Loucy (cell line): ENCODE data around the gene ZNF682.

Source experiments
- H2AFZ ChIP-seq: fragments of 200-600 bp; sonication (generic); 2 replicates; pipeline ENCODE4 v1.6.0; 2016; ENCODE audit warnings: antibody characterized with exemption, mild to moderate bottlenecking, low read length, moderate library complexity
- H3F3A ChIP-seq: fragments of 200-600 bp; 2 replicates; pipeline ENCODE4 v1.6.0; 2016; ENCODE audit warnings: antibody characterized with exemption, low read depth, mild to moderate bottlenecking
- H3K27me3 ChIP-seq: fragments of 200-600 bp; sonication (generic); 2 replicates; pipeline ENCODE4 v1.6.1; 2014; ENCODE audit warnings: low read length, mild to moderate bottlenecking; ENCODE audit not compliant: insufficient read depth, poor library complexity, severe bottlenecking
- H3K36me3 ChIP-seq: fragments of 200-600 bp; sonication (generic); 2 replicates; pipeline ENCODE4 v1.6.1; 2016; ENCODE audit warnings: low read length; ENCODE audit not compliant: insufficient read depth
- H3K4me1 ChIP-seq: fragments of 200-600 bp; sonication (generic); 2 replicates; pipeline ENCODE4 v1.5.1; 2014; ENCODE audit warnings: low read length, mild to moderate bottlenecking; ENCODE audit not compliant: insufficient read depth, poor library complexity, severe bottlenecking
- H3K4me2 ChIP-seq: fragments of 200-600 bp; sonication (generic); 2 replicates; pipeline ENCODE4 v1.6.0; 2014; ENCODE audit warnings: antibody characterized with exemption, low read length, low read depth, mild to moderate bottlenecking; ENCODE audit not compliant: poor library complexity, severe bottlenecking
- H3K4me3 ChIP-seq: fragments of 200-600 bp; sonication (generic); 2 replicates; pipeline ENCODE4 v1.5.1; 2014; ENCODE audit warnings: low read length, mild to moderate bottlenecking, mixed read lengths; ENCODE audit not compliant: poor library complexity, severe bottlenecking
- H3K79me2 ChIP-seq: fragments of 200-600 bp; sonication (generic); 2 replicates; pipeline ENCODE4 v1.6.1; 2014; ENCODE audit warnings: low read length; ENCODE audit not compliant: insufficient read depth
- H3K9ac ChIP-seq: fragments of 200-600 bp; sonication (generic); 2 replicates; pipeline ENCODE4 v1.6.0; 2014; ENCODE audit warnings: mild to moderate bottlenecking, low read depth, low read length, moderate library complexity; ENCODE audit not compliant: poor library complexity, severe bottlenecking
- H3K9me2 ChIP-seq: fragments of 200-600 bp; sonication (generic); replicated peaks from 2 replicates; pipeline ENCODE4 v1.6.1; 2016; ENCODE audit warnings: low read depth, low read length, mixed read lengths
- H3K9me3 ChIP-seq: fragments of 200-600 bp; sonication (generic); 2 replicates; pipeline ENCODE4 v1.6.1; 2014; ENCODE audit warnings: mild to moderate bottlenecking, antibody characterized with exemption, low read length, low read depth; ENCODE audit not compliant: insufficient read depth
- H4K20me1 ChIP-seq: fragments of 200-600 bp; sonication (generic); 2 replicates; pipeline ENCODE4 v1.6.0; 2014; ENCODE audit warnings: antibody characterized with exemption, low read length, mild to moderate bottlenecking; ENCODE audit not compliant: insufficient read depth, poor library complexity, severe bottlenecking
- CTCF ChIP-seq: fragments of 200-600 bp; sonication (generic); conservative IDR thresholded peaks from 2 replicates; pipeline ENCODE4 v1.5.1; 2014; ENCODE audit warnings: mild to moderate bottlenecking, antibody characterized with exemption, low read length
- EZH2phosphoT487 ChIP-seq: fragments of 200-600 bp; IDR thresholded peaks from 2 replicates; pipeline ENCODE4 v1.6.1; 2018; ENCODE audit warnings: antibody characterized with exemption, mild to moderate bottlenecking, moderate library complexity, borderline replicate concordance

The ZNF682 gene

GRCh38 chr19:19955208-19955607 lies 84.1 kb downstream of the ZNF682 start:
- no peak for TF ChIP-seq CTCF
- no peak for TF ChIP-seq EZH2phosphoT487
- no peaks in the 10 kb centered on the region for H3K4me1 ChIP-seq
- H4K20me1 ChIP-seq = no peaks in the 10 kb centered on the region
- H3K79me2 ChIP-seq = no peaks in the 10 kb centered on the region
- no peak overlapping the region for H2AFZ ChIP-seq
- no peak overlapping the region for H3K9ac ChIP-seq
- H3K4me2 ChIP-seq = no peak overlapping the region
- no peaks in the 10 kb centered on the region for H3F3A ChIP-seq
- no peaks in the 10 kb centered on the region for H3K36me3 ChIP-seq
- H3K4me3 ChIP-seq = no peak overlapping the region
- no peaks in the 10 kb centered on the region for H3K9me3 ChIP-seq
- no peaks in the 10 kb centered on the region for H3K9me2 ChIP-seq
- H3K27me3 ChIP-seq = no peaks in the 10 kb centered on the region
